ENCODE results near the gene ZNF853. TPM values are rescaled to one million over a fixed set of nuclear protein-coding genes. Genes with fewer than 3 reads are reported as not detected.

The ZNF853 gene
- total RNA-seq, 3 donors from 2014 or later = 2.2 to 3.5 (median 3.0) TPM

Other genes with a start within 250 kb of the ZNF853 start
- 100 to 1,000 TPM; 160 to 195 (median 171) TPM for gene RAC1, start 241.1 kb upstream of the ZNF853 start, total RNA-seq
- 10 to 100 TPM; 12.0 to 15.0 (median 12.8) TPM for gene DAGLB, start 167.7 kb upstream of the ZNF853 start, total RNA-seq
- 10 to 100 TPM; 74.7 to 76.8 (median 75.1) TPM for gene KDELR2, start 131.5 kb upstream of the ZNF853 start, total RNA-seq
- under 1 TPM in 1 of 3 donors, not detected in 2; 0.13 TPM for gene GRID2IP, start 64.1 kb upstream of the ZNF853 start, total RNA-seq
- 10 to 100 TPM; 23.6 to 33.5 (median 27.5) TPM for gene ZDHHC4, start 38.2 kb upstream of the ZNF853 start, total RNA-seq
- 10 to 100 TPM; 51.4 to 60.1 (median 59.1) TPM for gene INTS15, start 25.6 kb upstream of the ZNF853 start, total RNA-seq
- 10 to 100 TPM; 30.9 to 32.6 (median 32.1) TPM for gene ZNF316, start 21.7 kb downstream of the ZNF853 start, total RNA-seq
- gene ZNF12, start 91.3 kb downstream of the ZNF853 start, total RNA-seq = 10 to 100 TPM; 15.0 to 21.0 (median 17.7) TPM
- gene RSPH10B2, start 138.5 kb downstream of the ZNF853 start, total RNA-seq = under 1 TPM; 0.13 to 0.54 (median 0.35) TPM
- gene CCZ1B, start 210.7 kb downstream of the ZNF853 start, total RNA-seq = 10 to 100 TPM; 57.9 to 64.8 (median 61.9) TPM